GM18505 (cell line): ENCODE measurements around the gene POGK.

ENCODE experiments used
- ATAC-seq: cut with Tn5 transposase; IDR thresholded peaks from one replicate; pipeline ENCODE4 v1.9.1; 2021; ENCODE audit not compliant: unreplicated experiment
- POLR2A ChIP-seq: IDR thresholded peaks from 4 replicates; pipeline ENCODE4 v1.6.1; 2011; ENCODE audit warnings: borderline replicate concordance; ENCODE audit not compliant: insufficient read depth, insufficient read length; ENCODE audit errors: extremely low read depth

The POGK gene

DNA sequence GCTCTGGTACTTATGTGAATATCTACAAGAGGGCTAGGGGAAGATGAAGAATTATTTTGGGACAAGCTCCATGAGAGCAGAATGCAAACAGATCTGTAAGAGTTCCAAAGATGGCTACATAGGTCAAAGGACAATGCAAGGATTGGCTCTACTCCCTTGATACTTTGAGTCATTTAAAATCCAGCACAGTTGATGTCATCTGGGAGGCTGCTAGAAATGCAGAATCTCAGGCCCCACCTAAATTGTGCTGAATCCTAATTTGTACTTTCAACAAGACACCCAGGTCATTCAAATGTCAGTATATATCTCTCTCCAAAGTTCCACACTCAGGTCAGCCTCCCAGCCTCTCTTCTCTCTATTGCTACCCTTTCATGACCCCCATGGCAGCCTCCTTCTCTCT lies 60.5 kb downstream of the POGK start:
- ATAC-seq, result no peak

DNA sequence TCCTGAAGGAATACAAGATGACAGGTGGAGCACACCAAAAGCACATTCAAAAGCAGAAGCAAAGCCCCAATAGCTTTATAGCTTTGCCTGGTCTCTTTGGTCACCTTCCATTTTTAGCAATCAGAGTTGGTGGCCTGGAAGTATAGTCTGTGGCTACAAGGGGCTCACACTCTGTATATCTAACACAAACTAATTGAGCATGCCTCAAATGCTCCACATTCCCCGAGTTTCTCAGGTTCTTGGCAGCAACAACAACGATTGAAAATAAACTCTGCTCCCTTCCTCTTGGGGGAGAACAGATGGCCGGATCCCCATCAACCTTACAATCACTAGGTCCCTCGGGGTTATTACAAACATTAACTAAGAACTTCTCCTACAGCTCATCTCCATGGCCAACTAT lies 61.7 kb downstream of the POGK start:
- no peak for ATAC-seq
- no peak for TF ChIP-seq POLR2A

More for the DNA sequence above, 60.5 kb downstream of the POGK start:
- no peak for TF ChIP-seq POLR2A

DNA sequence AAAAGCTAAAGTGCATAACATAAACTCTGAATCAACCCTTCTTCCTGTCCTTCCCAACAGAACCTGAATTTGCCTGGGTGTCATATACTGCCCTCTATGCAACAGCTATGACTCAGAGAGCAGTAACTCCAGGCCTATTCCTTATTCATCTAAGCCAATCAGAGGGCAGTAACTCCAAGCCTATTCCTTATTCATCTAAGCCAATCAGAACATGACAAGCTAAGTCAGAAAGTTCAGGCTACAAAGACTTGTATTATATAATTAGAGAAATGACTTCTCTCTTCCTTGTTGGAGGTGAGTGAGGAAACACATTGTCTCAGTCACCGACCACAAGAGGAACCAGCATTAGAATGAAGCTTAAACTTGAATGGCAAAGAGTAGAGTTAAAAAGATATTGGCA lies 63.0 kb downstream of the POGK start:
- TF ChIP-seq POLR2A, result no peak
- ATAC-seq, result no peak

DNA sequence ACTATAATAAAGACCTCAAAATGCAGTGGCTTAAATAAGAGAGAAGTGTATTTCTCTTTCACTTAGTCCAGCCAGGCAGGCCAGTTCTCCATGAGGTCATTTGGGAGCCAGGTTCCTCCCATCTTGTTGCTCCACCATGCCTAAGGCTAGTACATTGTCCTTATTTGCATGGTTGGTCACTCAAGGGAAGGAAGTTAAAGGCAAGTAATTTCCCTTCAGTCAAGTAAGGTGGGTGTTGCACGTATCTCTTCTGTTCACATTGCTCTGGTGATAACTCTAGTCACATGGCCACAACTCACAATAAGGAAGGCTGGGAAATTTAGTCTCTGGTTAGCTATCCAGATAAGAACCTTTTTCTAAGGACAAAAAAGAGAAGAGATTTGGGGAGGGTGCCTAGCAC lies 64.0 kb downstream of the POGK start:
- ATAC-seq, result no peak
- no peak for TF ChIP-seq POLR2A

DNA sequence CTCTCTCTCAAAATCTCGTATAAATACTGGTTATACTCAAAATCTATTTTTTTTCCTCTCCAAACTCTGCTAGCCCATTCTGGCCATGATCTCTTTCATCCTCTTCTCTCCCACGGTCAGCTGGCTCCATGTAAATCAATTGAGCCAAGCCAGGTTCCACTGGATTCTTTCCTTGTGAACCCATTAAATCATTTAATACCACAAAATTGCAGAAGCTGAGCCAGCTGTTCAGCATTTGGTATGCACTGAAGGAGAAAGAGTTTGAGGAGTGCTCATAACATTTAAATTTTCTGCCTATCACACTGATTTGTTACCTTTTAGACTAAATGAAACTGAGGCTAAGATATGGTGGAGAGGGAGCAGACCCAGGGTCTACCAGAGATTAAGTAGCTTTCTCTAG lies 65.9 kb downstream of the POGK start:
- no peak for ATAC-seq
- TF ChIP-seq POLR2A, result no peak

DNA sequence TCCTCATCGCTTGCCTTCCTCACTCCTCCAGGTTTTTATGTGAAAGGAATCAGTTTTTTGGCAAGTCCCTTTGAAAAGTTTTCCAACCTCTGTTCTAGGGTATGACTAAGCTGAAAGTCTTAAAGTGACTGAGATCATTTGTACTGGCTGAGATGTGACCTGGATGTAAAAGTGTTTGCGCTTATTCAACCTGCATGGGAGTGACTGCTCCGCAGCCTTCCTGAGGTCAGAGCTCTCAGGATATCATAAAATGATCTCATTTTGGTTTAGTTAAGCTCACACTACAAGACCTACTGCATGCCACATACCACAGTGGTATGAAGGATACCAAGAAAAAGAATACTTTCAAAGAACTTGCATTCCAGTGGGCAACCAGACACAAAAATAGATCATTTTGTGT lies 66.6 kb downstream of the POGK start:
- no peak for ATAC-seq
- TF ChIP-seq POLR2A, result no peak
